GM10248 (cell line): ENCODE measurements around the gene CDC42BPB.

ENCODE experiments used
- CTCF ChIA-PET: fragments of 300-600 bp; sonication (Branson Sonifier 250); formaldehyde crosslinking; extraction: SDS; loops from one replicate; lab custom pipeline; 2021; ENCODE audit warnings: antibody characterized with exemption; lab: Yijun Ruan, JAX
- POLR2A ChIA-PET: fragments of 350-650 bp; sonication (Branson Sonifier 250); formaldehyde crosslinking; extraction: SDS; loops from one replicate; lab custom pipeline; 2020; ENCODE audit warnings: antibody characterized with exemption; lab: Yijun Ruan, JAX
- DNase-seq: peaks from one replicate; pipeline ENCODE4 v3.0.0; 2012; ENCODE audit errors: extremely low spot score
- TF ChIP-seq, protein P1 (sequence below): IDR thresholded peaks from 2 replicates; pipeline ENCODE4 v1.5.1; 2012; ENCODE audit warnings: mild to moderate bottlenecking, low read depth; ENCODE audit errors: extremely low read depth, missing control alignments, control extremely low read depth

CDC42BPB gene

DNA sequence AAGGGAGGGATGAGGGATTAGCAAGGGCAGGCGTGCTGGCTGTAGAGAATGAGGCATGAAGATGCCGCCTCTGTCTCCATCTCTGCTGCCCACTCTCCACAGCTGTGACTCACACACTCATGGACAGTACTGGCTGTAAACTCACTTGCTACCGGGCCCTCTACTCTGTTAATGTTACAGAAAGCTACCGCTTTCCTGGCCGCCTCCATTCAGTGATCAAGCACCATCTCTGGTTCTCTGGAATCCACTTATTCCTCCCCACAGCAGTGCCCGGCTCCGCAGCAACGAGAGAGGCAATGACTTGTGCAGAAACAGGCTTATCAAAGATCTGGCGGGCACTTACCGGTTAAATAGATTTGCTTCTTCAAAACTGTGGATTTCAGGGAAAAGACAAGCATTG lies 100.1 kb downstream of the CDC42BPB start:
- POLR2A ChIA-PET: no interaction called here
- no peak for DNase-seq
- CTCF ChIA-PET: no interaction called here
- TF ChIP-seq, protein P1, sequence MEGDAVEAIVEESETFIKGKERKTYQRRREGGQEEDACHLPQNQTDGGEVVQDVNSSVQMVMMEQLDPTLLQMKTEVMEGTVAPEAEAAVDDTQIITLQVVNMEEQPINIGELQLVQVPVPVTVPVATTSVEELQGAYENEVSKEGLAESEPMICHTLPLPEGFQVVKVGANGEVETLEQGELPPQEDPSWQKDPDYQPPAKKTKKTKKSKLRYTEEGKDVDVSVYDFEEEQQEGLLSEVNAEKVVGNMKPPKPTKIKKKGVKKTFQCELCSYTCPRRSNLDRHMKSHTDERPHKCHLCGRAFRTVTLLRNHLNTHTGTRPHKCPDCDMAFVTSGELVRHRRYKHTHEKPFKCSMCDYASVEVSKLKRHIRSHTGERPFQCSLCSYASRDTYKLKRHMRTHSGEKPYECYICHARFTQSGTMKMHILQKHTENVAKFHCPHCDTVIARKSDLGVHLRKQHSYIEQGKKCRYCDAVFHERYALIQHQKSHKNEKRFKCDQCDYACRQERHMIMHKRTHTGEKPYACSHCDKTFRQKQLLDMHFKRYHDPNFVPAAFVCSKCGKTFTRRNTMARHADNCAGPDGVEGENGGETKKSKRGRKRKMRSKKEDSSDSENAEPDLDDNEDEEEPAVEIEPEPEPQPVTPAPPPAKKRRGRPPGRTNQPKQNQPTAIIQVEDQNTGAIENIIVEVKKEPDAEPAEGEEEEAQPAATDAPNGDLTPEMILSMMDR: no peak

DNA sequence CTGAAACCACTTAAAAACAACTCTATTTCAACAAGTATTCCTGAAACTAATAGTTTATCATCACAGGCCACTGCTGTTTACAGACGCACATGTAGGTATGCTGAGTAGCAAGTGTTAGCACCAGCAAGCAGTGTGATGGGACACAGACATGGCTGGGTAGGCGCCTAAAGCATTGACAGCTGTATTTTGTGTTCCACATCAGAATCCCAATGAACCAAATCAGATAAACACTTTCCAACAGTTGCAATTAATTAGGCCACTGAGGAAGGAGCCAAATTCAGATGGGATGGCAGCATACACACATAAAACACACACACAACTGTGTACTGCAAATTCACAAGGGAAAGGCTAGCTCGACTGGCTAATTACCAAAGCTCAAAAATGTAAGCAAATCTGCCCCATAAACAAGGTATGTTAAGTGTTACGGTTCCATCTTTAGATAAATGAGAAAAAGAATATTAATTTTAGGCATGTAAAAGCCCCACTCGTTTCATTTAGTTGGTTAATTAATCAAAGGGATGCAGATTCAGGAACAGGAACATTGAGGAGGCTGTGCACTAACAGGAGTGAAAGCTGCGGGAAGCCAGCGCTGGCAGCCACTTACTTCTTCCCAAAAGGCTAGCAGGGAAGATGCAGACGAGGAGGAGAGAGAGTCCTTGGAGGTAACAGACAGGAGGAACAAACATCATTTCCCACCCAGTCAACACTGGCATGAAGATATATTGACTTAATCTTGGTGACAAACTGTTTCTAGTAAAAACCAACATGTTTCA lies 101.5 kb downstream of the CDC42BPB start:
- POLR2A ChIA-PET: no interaction called here
- DNase-seq: no peak
- TF ChIP-seq, protein P1: no peak
- CTCF ChIA-PET: interaction anchor here (0.8 to 1.2 kb wide), 3 partner anchors 11 to 20 kb away, joined by 3 read pairs; no protein-coding TSS in a partner anchor

GRCh38 chr14:102954081-102954789 lies 103.1 kb downstream of the CDC42BPB start:
- no peak for DNase-seq
- CTCF ChIA-PET: no interaction called here
- POLR2A ChIA-PET: interaction anchor here (0.6 kb wide), 1 partner anchor 38 kb away, joined by 3 read pairs; no protein-coding TSS in a partner anchor
- TF ChIP-seq, protein P1: no peak

DNA sequence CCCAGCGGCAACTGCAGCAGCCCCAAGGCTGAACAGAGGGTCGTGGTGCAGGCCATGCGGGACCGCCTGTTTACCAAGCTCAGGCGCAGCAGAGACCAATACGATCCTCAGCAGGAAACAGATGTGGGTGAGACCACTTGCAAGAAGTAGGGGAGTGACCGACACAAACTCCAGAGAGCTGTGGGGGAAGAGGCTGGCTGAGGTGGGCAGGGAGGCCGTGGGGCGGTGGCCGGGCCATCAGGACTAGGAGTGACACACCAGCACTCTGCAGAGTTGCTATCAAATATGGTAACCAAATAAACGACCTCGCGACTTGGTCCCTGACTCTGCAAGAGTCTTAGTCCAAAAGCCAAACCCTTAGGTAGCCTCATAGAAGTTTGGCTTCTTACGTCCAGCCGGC lies 104.2 kb downstream of the CDC42BPB start:
- ChIA-PET POLR2A (no interaction called here), CTCF (no interaction called here)
- TF ChIP-seq, protein P1: no peak
- DNase-seq: no peak

- TF ChIP-seq, protein P1: no peak
- CTCF ChIA-PET: no interaction called here
- POLR2A ChIA-PET: no interaction called here
- DNase-seq: no peak
Measured at GRCh38 chr14:102952276-102952675, 105.1 kb downstream of the CDC42BPB start.

DNA sequence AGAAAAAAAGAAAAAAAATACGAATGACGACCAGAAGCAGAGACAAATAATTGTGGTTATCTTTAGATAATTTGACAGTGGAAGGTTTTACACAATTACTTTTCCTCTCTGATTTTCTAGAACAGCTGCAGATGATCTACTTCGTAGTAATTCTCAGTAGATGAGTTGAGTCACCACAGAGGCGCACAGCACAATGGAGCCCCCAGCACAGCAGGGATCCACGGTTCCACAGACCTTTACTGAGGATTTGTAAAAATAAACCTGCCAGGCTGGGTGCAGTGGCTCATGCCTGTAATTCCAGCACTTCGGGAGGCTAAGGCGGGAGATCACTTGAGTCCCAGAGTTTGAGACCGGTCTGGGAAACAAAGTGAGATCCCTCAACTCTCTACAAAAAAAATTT lies 105.5 kb downstream of the CDC42BPB start:
- ChIA-PET CTCF (no interaction called here), POLR2A (no interaction called here)
- no peak for DNase-seq
- TF ChIP-seq, protein P1: no peak
